Neural cell (in vitro differentiated cells): ENCODE results near the gene TMEM181. TPM values are rescaled to one million over a fixed set of nuclear protein-coding genes. Genes with fewer than 3 reads are reported as not detected.

Experiments
- H2AFZ ChIP-seq: fragments of 200-600, 300-800 bp; sonication (generic), shearing (Covaris generic); 2 replicates; pipeline ENCODE4 v1.6.0; 2014; ENCODE audit warnings: low read depth, mild to moderate bottlenecking, antibody characterized with exemption, low read length, moderate library complexity
- H3F3A ChIP-seq: fragments of 200-600 bp; shearing (Covaris generic); 2 replicates; pipeline ENCODE4 v1.6.1; 2016; ENCODE audit warnings: mild to moderate bottlenecking, moderate library complexity, mixed read lengths, antibody characterized with exemption, low read length; ENCODE audit not compliant: insufficient read depth, poor library complexity, severe bottlenecking
- H3K27ac ChIP-seq: fragments of 200-600, 300-800 bp; sonication (generic), shearing (Covaris generic); 2 replicates; pipeline ENCODE4 v1.5.1; 2014; ENCODE audit warnings: mild to moderate bottlenecking, low read length, moderate library complexity
- H3K27me3 ChIP-seq: fragments of 300-800, 200-600 bp; sonication (generic), shearing (Covaris generic); 2 replicates; pipeline ENCODE4 v1.6.0; 2014; ENCODE audit warnings: mild to moderate bottlenecking, low read depth, low read length, moderate library complexity; ENCODE audit not compliant: insufficient read depth
- H3K36me3 ChIP-seq: fragments of 300-800, 200-600 bp; sonication (generic), shearing (Covaris generic); 2 replicates; pipeline ENCODE4 v1.5.1; 2014; ENCODE audit warnings: mild to moderate bottlenecking, antibody characterized with exemption, low read length, moderate library complexity; ENCODE audit not compliant: insufficient read depth
- H3K4me2 ChIP-seq: fragments of 300-800, 200-600 bp; sonication (generic), shearing (Covaris generic); 2 replicates; pipeline ENCODE4 v1.6.0; 2014; ENCODE audit warnings: mild to moderate bottlenecking, low read length
- H3K4me3 ChIP-seq: fragments of 300-800, 200-600 bp; sonication (generic), shearing (Covaris generic); 2 replicates; pipeline ENCODE4 v1.5.1; 2014; ENCODE audit warnings: mild to moderate bottlenecking, low read length, moderate library complexity
- H3K79me2 ChIP-seq: fragments of 200-600 bp; shearing (Covaris generic); replicated peaks from 2 replicates; pipeline ENCODE4 v1.6.0; 2014; ENCODE audit warnings: mild to moderate bottlenecking, low read length, moderate library complexity; ENCODE audit not compliant: insufficient read depth
- H3K9ac ChIP-seq: fragments of 300-800, 200-600 bp; sonication (generic), shearing (Covaris generic); 2 replicates; pipeline ENCODE4 v1.6.1; 2016; ENCODE audit warnings: mild to moderate bottlenecking, low read length, mixed read lengths
- H3K9me2 ChIP-seq: fragments of 200-600 bp; shearing (Covaris generic); 2 replicates; pipeline ENCODE4 v1.6.1; 2016; ENCODE audit warnings: mild to moderate bottlenecking, low read length, mixed read lengths; ENCODE audit not compliant: insufficient read depth
- H3K9me3 ChIP-seq: fragments of 200-600, 300-800 bp; sonication (generic), shearing (Covaris generic); 2 replicates; pipeline ENCODE4 v1.6.1; 2016; ENCODE audit warnings: mild to moderate bottlenecking, mixed run types, low read length, moderate library complexity, mixed read lengths
- H4K20me1 ChIP-seq: fragments of 200-600 bp; shearing (Covaris generic); 2 replicates; pipeline ENCODE4 v1.6.1; 2016; ENCODE audit warnings: mild to moderate bottlenecking, mixed run types; ENCODE audit not compliant: insufficient read depth
- CTCF ChIP-seq: fragments of 450-650 bp; IDR thresholded peaks from 2 replicates; pipeline ENCODE4 v1.5.1; 2014; ENCODE audit warnings: antibody characterized with exemption, mild to moderate bottlenecking, moderate library complexity; ENCODE audit not compliant: poor library complexity, severe bottlenecking
- EP300 ChIP-seq: fragments of 450-650 bp; conservative IDR thresholded peaks from 2 replicates; pipeline ENCODE4 v1.6.1; 2014; ENCODE audit warnings: antibody characterized with exemption, mild to moderate bottlenecking, moderate library complexity; ENCODE audit not compliant: poor library complexity, severe bottlenecking
- EZH2 ChIP-seq: fragments of 200-600, 300-800 bp; shearing (Covaris generic), sonication (generic); IDR thresholded peaks from 2 replicates; pipeline ENCODE4 v1.6.1; 2014; ENCODE audit warnings: antibody characterized with exemption, low read length, borderline replicate concordance, mild to moderate bottlenecking; ENCODE audit not compliant: insufficient read depth, poor library complexity, severe bottlenecking
- MXI1 ChIP-seq: fragments of 450-650 bp; conservative IDR thresholded peaks from 2 replicates; pipeline ENCODE4 v1.6.1; 2014; ENCODE audit warnings: antibody characterized with exemption, mild to moderate bottlenecking; ENCODE audit not compliant: poor library complexity, severe bottlenecking
- POLR2AphosphoS5 ChIP-seq: IDR thresholded peaks from 2 replicates; pipeline ENCODE4 v1.6.1; 2012
- RAD21 ChIP-seq: fragments of 450-650 bp; conservative IDR thresholded peaks from 2 replicates; pipeline ENCODE4 v1.6.1; 2014; ENCODE audit warnings: antibody characterized with exemption, mild to moderate bottlenecking, moderate library complexity
- REST ChIP-seq: IDR thresholded peaks from 2 replicates; pipeline ENCODE4 v1.6.1; 2012; ENCODE audit warnings: borderline replicate concordance
- SMC3 ChIP-seq: fragments of 450-650 bp; conservative IDR thresholded peaks from 2 replicates; pipeline ENCODE4 v1.6.1; 2014; ENCODE audit warnings: antibody characterized with exemption, mild to moderate bottlenecking, moderate library complexity; ENCODE audit not compliant: poor library complexity
- TAF1 ChIP-seq: IDR thresholded peaks from 2 replicates; pipeline ENCODE4 v1.6.1; 2012; ENCODE audit warnings: low read depth
- polyA plus RNA-seq: library from polyadenylated mRNA; depleted of rRNA; stranded (reverse); fragments of >200 nt; gene quantifications from 2 replicates; pipeline ENCODE4 v1.2.3, GENCODE V29; 2014

Gene TMEM181
- polyA plus RNA-seq, 1 donor from 2014 or later: 47.6 TPM

- TF ChIP-seq RAD21: no peak
Measured at GRCh38 chr6:158640519-158640918, 80.6 kb downstream of the TMEM181 start (continued).

GRCh38 chr6:158642097-158642601 is 82.3 kb downstream of the TMEM181 start:
- no peak overlapping the region for H3K9ac ChIP-seq
- no peaks in the 10 kb centered on the region for H3K27me3 ChIP-seq
- H3K9me3 ChIP-seq: no peaks in the 10 kb centered on the region
- peak overlapping the region; percentile 99 for H3K4me3 ChIP-seq
- TF ChIP-seq SMC3: no peak
- no peak for TF ChIP-seq POLR2AphosphoS5
- no peak for TF ChIP-seq REST
- TF ChIP-seq CTCF: no peak
- no peak for TF ChIP-seq MXI1
- no peak for TF ChIP-seq EP300
- no peak for TF ChIP-seq TAF1
- no peak for TF ChIP-seq EZH2
- no peak for TF ChIP-seq RAD21
- H3K4me2 ChIP-seq: no peak overlapping the region
- H3K9me2 ChIP-seq: no peaks in the 10 kb centered on the region
- peaks cover 11% of the 10 kb centered on the region for H3K36me3 ChIP-seq
- H3K27ac ChIP-seq: no peak overlapping the region
- H4K20me1 ChIP-seq: no peaks in the 10 kb centered on the region
- peaks cover 36% of the 10 kb centered on the region for H3K79me2 ChIP-seq
- no peaks in the 10 kb centered on the region for H3F3A ChIP-seq
- no peak overlapping the region for H2AFZ ChIP-seq

GRCh38 chr6:158643836-158644230 is 83.9 kb downstream of the TMEM181 start:
- peak; percentile 5 for TF ChIP-seq RAD21
- TF ChIP-seq REST: no peak
- Histone ChIP-seq H3K27me3 (no peaks in the 10 kb centered on the region), H3K9me2 (no peaks in the 10 kb centered on the region), H3K9me3 (no peaks in the 10 kb centered on the region), H4K20me1 (no peaks in the 10 kb centered on the region), H3K9ac (peak overlapping the region; percentile 100), H3K27ac (peak overlapping the region; percentile 96), H3K4me2 (peak overlapping the region; percentile 57), H3K4me3 (peak overlapping the region; percentile 99), H3K36me3 (peaks cover 11% of the 10 kb centered on the region), H3K79me2 (peaks cover 36% of the 10 kb centered on the region), H3F3A (no peaks in the 10 kb centered on the region), H2AFZ (peak overlapping the region; percentile 86)
